ENCODE results near the gene CEP57.
"Not testable (repeated sequence)": the region's sequence is repeated elsewhere in the genome, so short reads cannot be mapped to it uniquely, and the experiment has no call there.

Gene CEP57

DNA sequence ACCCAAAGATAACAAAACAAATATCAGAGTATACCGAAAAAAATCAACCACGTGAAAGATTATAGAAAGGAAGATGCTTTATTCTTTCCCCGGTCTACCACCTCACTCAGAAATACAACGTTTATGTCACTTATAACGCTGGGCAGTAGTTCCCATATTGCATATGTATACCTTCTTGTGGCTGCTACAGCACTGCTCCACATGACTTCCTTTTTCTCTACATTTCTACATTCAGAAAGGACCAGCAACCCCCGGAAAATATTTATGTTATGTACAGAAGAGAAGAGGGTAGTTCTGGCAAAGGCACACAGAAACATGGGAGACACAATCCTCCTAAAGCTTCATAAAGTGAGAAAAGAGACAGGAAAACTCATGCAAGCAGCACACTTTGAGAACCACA, 76.8 kb downstream of the CEP57 start:
- DNase-seq = no peak

GRCh38 chr11:95870877-95871276, 80.6 kb downstream of the CEP57 start:
- DNase-seq = not testable (repeated sequence)

GRCh38 chr11:95877291-95877690, 87.0 kb downstream of the CEP57 start:
- DNase-seq = no peak
